HG03175 (cell line): ENCODE data around the gene RPUSD3.

Experiments
- ATAC-seq: cut with Tn5 transposase; IDR thresholded peaks from one replicate; pipeline ENCODE4 v1.9.1; 2021; ENCODE audit warnings: mild to moderate bottlenecking, moderate library complexity; ENCODE audit not compliant: unreplicated experiment

RPUSD3 gene

GRCh38 chr3:9806688-9807589 is 36.9 kb downstream of the RPUSD3 start:
- no peak for ATAC-seq

- ATAC-seq, result no peak
Measured at GRCh38 chr3:9806137-9806536, 37.7 kb downstream of the RPUSD3 start.

- ATAC-seq, result no peak
Measured at GRCh38 chr3:9804996-9805395, 38.8 kb downstream of the RPUSD3 start.

GRCh38 chr3:9803494-9803893 is 40.3 kb downstream of the RPUSD3 start:
- no peak for ATAC-seq

- ATAC-seq, result no peak
Measured at GRCh38 chr3:9800529-9800928, 43.3 kb downstream of the RPUSD3 start.

- no peak for ATAC-seq
Measured at GRCh38 chr3:9797196-9797945, 46.4 kb downstream of the RPUSD3 start.

GRCh38 chr3:9795207-9795606 is 48.6 kb downstream of the RPUSD3 start:
- ATAC-seq, result no peak

GRCh38 chr3:9794400-9794799 is 49.4 kb downstream of the RPUSD3 start:
- no peak for ATAC-seq

- ATAC-seq, result no peak
Measured at GRCh38 chr3:9793161-9793781, 50.5 kb downstream of the RPUSD3 start.

- ATAC-seq, result peak; percentile 84
Measured at GRCh38 chr3:9792405-9793160, 51.2 kb downstream of the RPUSD3 start, which contains the start of the genes ARPC4 and TADA3. Gene ARPC4 (plus strand): TSS chr3:9793082. CDS start chr3:9793122, 40 bp downstream. Gene TADA3 (minus strand): TSS chr3:9792473. CDS start chr3:9791466, 1,007 bp downstream.

GRCh38 chr3:9791790-9792404 is 51.9 kb downstream of the RPUSD3 start:
- ATAC-seq, result no peak

GRCh38 chr3:9791127-9791526 is 52.7 kb downstream of the RPUSD3 start:
- no peak for ATAC-seq
